Coronary artery (tissue), 2 donors: ENCODE measurements around the gene MRPL23.
"Not testable (repeated sequence)": the region's sequence is repeated elsewhere in the genome, so short reads cannot be mapped to it uniquely, and the experiment has no call there.

Experiments used
- DNase-seq: peaks from one replicate; pipeline ENCODE4 v3.0.0-alpha.2; 2017; ENCODE audit warnings: low spot score
- H3K27ac ChIP-seq, 2 donors: fragments of 200-600 bp; sonication (generic); one replicate each; pipeline ENCODE4 v1.5.1; 2016 to 2019
- H3K4me3 ChIP-seq: fragments of 200-600 bp; sonication (generic); 2 replicates; pipeline ENCODE4 v1.5.1; 2016; ENCODE audit warnings: mild to moderate bottlenecking, moderate library complexity
- TF ChIP-seq, protein P1 (sequence below): fragments of 200-600 bp; sonication (generic); IDR thresholded peaks from one replicate; pipeline ENCODE4 v1.5.1; 2019; ENCODE audit warnings: antibody characterized with exemption

Gene MRPL23

DNA sequence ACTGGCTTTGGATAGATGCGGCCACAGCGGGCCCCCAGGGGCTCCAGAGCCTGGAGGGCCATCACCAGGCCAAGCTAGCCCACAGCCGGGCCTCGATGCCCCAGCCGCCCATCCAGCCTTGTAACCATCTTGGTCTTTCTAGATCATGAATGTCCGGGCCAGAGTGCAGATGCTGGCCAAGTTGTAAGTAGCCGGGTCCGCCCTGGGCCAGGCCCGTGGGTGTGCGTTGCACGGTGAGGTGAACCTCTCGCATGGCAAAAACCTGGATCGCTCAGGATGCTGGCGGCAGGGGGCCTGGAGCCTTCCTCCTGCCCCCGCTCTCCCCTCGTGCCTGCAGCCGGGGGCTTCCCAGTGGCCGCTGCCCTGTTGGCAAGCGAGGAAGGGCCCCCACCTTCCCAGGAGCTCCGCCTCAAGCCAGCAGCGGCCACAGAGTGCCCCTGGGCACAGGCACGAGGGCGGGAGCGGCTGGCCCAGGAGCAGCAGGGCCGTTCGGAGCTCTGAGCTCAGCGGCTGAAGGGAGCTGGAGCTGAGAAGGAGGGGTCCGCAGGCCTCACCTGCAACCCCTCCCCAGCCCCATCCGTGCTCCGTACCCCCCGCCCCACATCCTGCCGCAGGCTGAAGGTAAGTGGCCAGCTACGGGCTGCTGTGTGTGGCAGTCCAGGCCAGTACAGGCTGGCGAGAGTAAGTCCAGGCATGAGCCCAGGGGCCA is 10.9 kb upstream of the MRPL23 start:
- H3K27ac ChIP-seq: no peak overlapping the region

DNA sequence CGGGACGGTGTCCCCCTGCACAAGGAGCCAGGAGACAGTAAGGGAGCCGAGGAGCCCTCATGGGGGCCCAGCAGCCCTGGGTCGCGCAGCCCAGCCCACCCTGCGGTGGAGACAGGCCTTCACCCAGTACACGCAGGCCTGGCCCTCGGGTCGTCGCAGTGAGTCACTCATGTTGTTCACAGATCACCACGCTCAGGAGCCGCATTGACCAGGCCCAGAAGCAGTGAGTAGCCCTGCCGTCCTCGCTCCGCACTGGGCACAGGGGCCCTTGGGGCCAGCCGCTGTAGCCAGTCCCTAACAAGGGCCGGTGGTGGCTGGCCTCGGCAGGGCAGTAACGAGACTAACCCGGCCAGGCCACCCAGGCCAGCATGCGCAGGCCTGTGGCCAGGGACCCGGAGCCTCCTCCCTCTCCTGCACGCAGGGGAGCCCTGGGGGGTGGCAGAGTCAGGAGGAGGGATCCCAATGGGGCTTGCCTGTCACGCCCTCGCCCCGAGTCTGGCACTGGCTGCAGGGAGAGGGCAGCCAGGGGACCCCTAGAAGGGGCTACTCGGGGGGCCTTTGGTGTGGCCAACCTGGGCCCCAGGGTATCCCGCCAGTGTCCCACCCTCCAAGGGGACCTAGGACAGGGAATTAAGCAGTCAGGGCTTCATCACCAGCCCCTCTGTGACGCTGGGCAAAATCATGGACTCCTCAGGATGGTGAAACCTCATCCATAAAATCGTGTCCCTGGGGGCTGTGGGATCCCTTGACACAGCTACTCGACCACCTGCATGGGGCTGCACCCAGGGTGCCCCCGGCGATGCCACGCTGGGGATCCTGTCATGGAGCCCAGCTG is 10.1 kb upstream of the MRPL23 start:
- no peak for DNase-seq
- H3K27ac ChIP-seq: no peak overlapping the region
- TF ChIP-seq, protein P1, sequence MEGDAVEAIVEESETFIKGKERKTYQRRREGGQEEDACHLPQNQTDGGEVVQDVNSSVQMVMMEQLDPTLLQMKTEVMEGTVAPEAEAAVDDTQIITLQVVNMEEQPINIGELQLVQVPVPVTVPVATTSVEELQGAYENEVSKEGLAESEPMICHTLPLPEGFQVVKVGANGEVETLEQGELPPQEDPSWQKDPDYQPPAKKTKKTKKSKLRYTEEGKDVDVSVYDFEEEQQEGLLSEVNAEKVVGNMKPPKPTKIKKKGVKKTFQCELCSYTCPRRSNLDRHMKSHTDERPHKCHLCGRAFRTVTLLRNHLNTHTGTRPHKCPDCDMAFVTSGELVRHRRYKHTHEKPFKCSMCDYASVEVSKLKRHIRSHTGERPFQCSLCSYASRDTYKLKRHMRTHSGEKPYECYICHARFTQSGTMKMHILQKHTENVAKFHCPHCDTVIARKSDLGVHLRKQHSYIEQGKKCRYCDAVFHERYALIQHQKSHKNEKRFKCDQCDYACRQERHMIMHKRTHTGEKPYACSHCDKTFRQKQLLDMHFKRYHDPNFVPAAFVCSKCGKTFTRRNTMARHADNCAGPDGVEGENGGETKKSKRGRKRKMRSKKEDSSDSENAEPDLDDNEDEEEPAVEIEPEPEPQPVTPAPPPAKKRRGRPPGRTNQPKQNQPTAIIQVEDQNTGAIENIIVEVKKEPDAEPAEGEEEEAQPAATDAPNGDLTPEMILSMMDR: no peak
- H3K4me3 ChIP-seq: no peak overlapping the region

More for the DNA sequence above, 10.9 kb upstream of the MRPL23 start:
- no peak overlapping the region for H3K4me3 ChIP-seq
- DNase-seq: no peak
- TF ChIP-seq, protein P1: no peak

DNA sequence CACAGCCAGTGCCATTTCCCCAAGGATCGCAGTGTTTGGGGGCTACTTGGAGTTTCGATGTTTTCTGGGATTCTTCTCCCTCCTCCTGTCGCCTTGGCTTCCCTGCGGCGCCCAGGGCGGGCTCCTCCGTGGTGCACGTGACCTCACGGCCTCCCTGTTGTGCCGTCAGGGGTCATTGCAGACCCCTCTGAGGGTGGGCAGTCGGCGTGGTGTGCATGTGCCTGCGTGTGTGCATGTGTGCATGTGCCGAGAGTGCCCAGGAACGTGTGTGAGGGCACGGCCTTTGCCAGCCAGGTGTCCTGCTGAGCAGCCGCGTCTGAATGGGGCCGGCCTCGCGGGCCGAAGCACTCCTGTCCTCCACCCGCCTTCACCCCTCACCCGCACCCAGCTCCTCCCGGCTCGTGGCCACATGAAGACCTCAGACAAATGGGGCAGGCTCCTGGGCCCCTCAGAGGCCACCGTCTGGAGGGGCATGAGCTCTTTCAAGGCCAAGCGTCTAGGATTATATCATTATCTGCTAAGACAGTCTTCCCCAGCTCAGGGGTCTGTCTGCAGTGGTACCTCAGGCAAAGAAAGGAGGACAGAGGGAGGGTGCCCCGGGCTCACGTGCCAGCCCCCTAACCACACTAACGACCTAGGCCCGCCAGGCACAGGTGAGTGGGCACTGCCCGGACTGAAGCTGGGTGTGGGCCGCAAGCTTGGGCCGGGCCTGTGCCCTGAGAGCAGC is 9.4 kb upstream of the MRPL23 start:
- DNase-seq: no peak

GRCh38 chr11:1938343-1939005 is 8.7 kb upstream of the MRPL23 start:
- H3K4me3 ChIP-seq: no peak overlapping the region
- TF ChIP-seq, protein P1: no peak
- DNase-seq: no peak
- H3K27ac ChIP-seq: peak overlapping the region in 1 of 2 donors; percentile 13

More for the DNA sequence above, 9.4 kb upstream of the MRPL23 start:
- TF ChIP-seq, protein P1: no peak
- Histone ChIP-seq H3K4me3 (no peak overlapping the region), H3K27ac (no peak overlapping the region)

- Histone ChIP-seq H3K27ac (peak overlapping the region in 1 of 2 donors; percentile 13), H3K4me3 (no peak overlapping the region)
- no peak for DNase-seq
- TF ChIP-seq, protein P1: no peak
Measured at GRCh38 chr11:1939006-1939625, 8.0 kb upstream of the MRPL23 start.

GRCh38 chr11:1939788-1940187 is 7.3 kb upstream of the MRPL23 start:
- H3K4me3 ChIP-seq, DNase-seq, H3K27ac ChIP-seq: not testable (repeated sequence)
